Activated CD8-positive, alpha-beta T cell treated with anti-CD3 and anti-CD28 coated beads, Interleukin-2, amount 10 ng/mL, durations not matched to agents 7 days and 5 days (primary cell): Measurements from ENCODE around the gene TSPAN9. TPM values are rescaled to one million over a fixed set of nuclear protein-coding genes. Genes with fewer than 3 reads are reported as not detected.

Source experiments
- ATAC-seq: fragments of 150-1000 bp; cut with Tn5 transposase; one replicate; pipeline ENCODE4 v1.10.0; 2021; ENCODE audit warnings: moderate library complexity
- CTCF ChIA-PET: fragments of 350-600 bp; sonication (Branson Sonifier 250); formaldehyde crosslinking; loops from one replicate; lab custom pipeline; 2021; ENCODE audit warnings: antibody characterized with exemption; lab: Charles Lee
- POLR2A ChIA-PET: fragments of 350-600 bp; sonication (Branson Sonifier 250); formaldehyde crosslinking; loops from one replicate; lab custom pipeline; 2021; ENCODE audit warnings: antibody characterized with exemption; lab: Charles Lee
- DNase-seq: peaks from one replicate; pipeline ENCODE4 v3.0.0-alpha.2; 2020
- H3K27ac Mint-ChIP-seq: one replicate; pipeline ENCODE4 v1.8.0; 2021; ENCODE audit warnings: mild to moderate bottlenecking, mixed read lengths
- H3K27me3 Mint-ChIP-seq: one replicate; pipeline ENCODE4 v1.8.0; 2021; ENCODE audit warnings: low read depth, mixed read lengths
- H3K36me3 Mint-ChIP-seq: one replicate; pipeline ENCODE4 v1.8.0; 2021; ENCODE audit warnings: low read depth, mixed read lengths
- H3K4me1 Mint-ChIP-seq: one replicate; pipeline ENCODE4 v1.8.0; 2021; ENCODE audit warnings: low read depth, mixed read lengths
- H3K4me3 Mint-ChIP-seq: one replicate; pipeline ENCODE4 v1.8.0; 2021; ENCODE audit warnings: mild to moderate bottlenecking, mixed read lengths
- H3K9me3 Mint-ChIP-seq: one replicate; pipeline ENCODE4 v1.8.0; 2022; ENCODE audit warnings: mixed read lengths; ENCODE audit not compliant: insufficient read depth
- total RNA-seq, 2 experiments: library from RNA; stranded (reverse); gene quantifications; one replicate each; pipeline ENCODE4 v1.2.3, GENCODE V29; 2021

The TSPAN9 gene
- total RNA-seq, 2 experiments from 2014 or later: not detected

- no peaks in the 10 kb centered on the region for H3K9me3 Mint-ChIP-seq
- no peaks in the 10 kb centered on the region for H3K4me1 Mint-ChIP-seq
- DNase-seq: no peak
- no peak overlapping the region for H3K27ac Mint-ChIP-seq
- no peak for ATAC-seq
- ChIA-PET POLR2A (no interaction called here), CTCF (no interaction called here)
- no peaks in the 10 kb centered on the region for H3K36me3 Mint-ChIP-seq
- H3K27me3 Mint-ChIP-seq: peaks cover 17% of the 10 kb centered on the region
- H3K4me3 Mint-ChIP-seq: no peak overlapping the region
Measured at GRCh38 chr12:3046441-3047200, 30.6 kb upstream of the TSPAN9 start.

- Mint-ChIP-seq H3K4me1 (no peaks in the 10 kb centered on the region), H3K4me3 (no peak overlapping the region), H3K36me3 (no peaks in the 10 kb centered on the region), H3K27ac (no peak overlapping the region), H3K9me3 (no peaks in the 10 kb centered on the region), H3K27me3 (peaks cover 17% of the 10 kb centered on the region)
- ATAC-seq: no peak
- POLR2A ChIA-PET: no interaction called here
- DNase-seq: no peak
- CTCF ChIA-PET: no interaction called here
Measured at GRCh38 chr12:3047961-3048360, 29.2 kb upstream of the TSPAN9 start.

DNA sequence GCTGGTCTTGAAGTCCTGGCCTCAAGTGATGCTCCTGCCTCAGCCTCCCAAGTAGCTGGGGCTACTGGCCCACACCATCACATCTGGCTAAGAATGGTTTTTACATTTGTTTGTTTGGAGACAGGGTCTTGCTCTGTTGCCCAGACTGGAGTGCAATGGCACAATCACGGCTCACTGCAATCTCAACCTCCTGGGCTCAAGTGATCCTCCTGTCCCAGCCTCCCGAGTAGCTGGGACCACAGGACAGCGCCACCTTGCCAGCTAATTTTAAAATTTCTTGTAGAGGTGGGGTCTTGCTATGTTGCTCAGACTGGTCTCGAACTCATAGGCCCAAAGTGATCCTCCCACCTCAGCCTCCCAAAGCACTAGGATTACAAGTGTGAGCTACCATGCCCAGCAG is 28.6 kb upstream of the TSPAN9 start:
- H3K4me1 Mint-ChIP-seq: no peaks in the 10 kb centered on the region
- H3K4me3 Mint-ChIP-seq: no peak overlapping the region
- no peaks in the 10 kb centered on the region for H3K36me3 Mint-ChIP-seq
- H3K27ac Mint-ChIP-seq: no peak overlapping the region
- POLR2A ChIA-PET: no interaction called here
- peaks cover 13% of the 10 kb centered on the region for H3K27me3 Mint-ChIP-seq
- ATAC-seq (no peak), DNase-seq (no peak)
- CTCF ChIA-PET: no interaction called here
- H3K9me3 Mint-ChIP-seq: no peaks in the 10 kb centered on the region

- Mint-ChIP-seq H3K4me3 (no peak overlapping the region), H3K9me3 (no peaks in the 10 kb centered on the region), H3K4me1 (no peaks in the 10 kb centered on the region), H3K36me3 (no peaks in the 10 kb centered on the region), H3K27ac (no peak overlapping the region), H3K27me3 (peaks cover 9% of the 10 kb centered on the region)
- POLR2A ChIA-PET: no interaction called here
- ATAC-seq (no peak), DNase-seq (no peak)
- CTCF ChIA-PET: no interaction called here
Measured at GRCh38 chr12:3049176-3049575, 28.0 kb upstream of the TSPAN9 start.

GRCh38 chr12:3049611-3050249 is 27.4 kb upstream of the TSPAN9 start:
- CTCF ChIA-PET: no interaction called here
- no peak overlapping the region for H3K4me3 Mint-ChIP-seq

GRCh38 chr12:3054374-3054773 is 22.8 kb upstream of the TSPAN9 start:
- no peak overlapping the region for H3K27ac Mint-ChIP-seq
- no peaks in the 10 kb centered on the region for H3K4me1 Mint-ChIP-seq
- H3K4me3 Mint-ChIP-seq: no peak overlapping the region
- DNase-seq (no peak), ATAC-seq (no peak)
- peaks cover 9% of the 10 kb centered on the region for H3K27me3 Mint-ChIP-seq
- no peaks in the 10 kb centered on the region for H3K36me3 Mint-ChIP-seq
- ChIA-PET POLR2A (no interaction called here), CTCF (interaction anchor here (1.0 kb wide), 1 partner anchor 19 kb away, joined by 4 read pairs; no protein-coding TSS in a partner anchor)
- H3K9me3 Mint-ChIP-seq: no peaks in the 10 kb centered on the region

More at GRCh38 chr12:3049611-3050249, 27.4 kb upstream of the TSPAN9 start:
- no peak for ATAC-seq
- no peaks in the 10 kb centered on the region for H3K4me1 Mint-ChIP-seq
- no peaks in the 10 kb centered on the region for H3K9me3 Mint-ChIP-seq
- DNase-seq: no peak
- no peak overlapping the region for H3K27ac Mint-ChIP-seq
- POLR2A ChIA-PET: no interaction called here
- H3K36me3 Mint-ChIP-seq: no peaks in the 10 kb centered on the region
- peaks cover 9% of the 10 kb centered on the region for H3K27me3 Mint-ChIP-seq

GRCh38 chr12:3055026-3055703 is 22.0 kb upstream of the TSPAN9 start:
- peaks cover 3% of the 10 kb centered on the region for H3K27me3 Mint-ChIP-seq
- H3K4me3 Mint-ChIP-seq: no peak overlapping the region

DNA sequence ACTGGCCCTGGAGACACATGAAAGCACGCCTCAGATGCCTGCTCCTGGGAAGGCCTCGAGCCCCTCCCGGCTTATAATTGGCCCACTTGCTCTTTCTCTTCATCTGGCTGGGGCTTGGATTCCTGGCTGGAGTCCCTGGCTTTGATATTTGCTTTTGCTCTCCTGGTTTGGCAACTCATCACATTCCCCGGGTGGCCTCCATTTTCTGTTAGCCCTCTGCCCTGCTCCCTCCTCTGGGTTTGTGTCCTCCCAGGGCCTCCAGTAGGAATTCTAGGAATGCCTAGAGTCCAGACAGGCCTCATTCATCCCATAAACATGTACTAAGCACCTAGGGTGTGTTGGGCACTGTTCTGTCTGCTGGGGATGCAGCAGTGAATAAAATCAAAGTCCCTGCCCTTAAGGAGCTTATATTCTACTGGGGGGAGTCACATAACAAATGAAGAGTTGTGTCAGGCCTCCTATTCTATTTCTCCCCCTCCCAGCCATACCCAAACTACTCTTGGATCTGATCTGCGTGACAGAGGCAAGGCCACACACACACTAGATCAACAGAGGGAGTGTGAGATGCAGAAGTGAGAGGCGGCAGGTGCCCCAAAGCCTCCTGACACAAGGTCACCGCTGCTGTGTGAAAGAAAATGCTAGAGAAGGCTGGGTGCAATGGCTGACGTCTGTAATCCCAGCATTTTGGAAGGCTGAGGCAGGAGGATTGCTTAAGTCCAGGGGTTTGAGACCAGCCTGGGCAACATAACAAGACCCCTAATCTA is 21.3 kb upstream of the TSPAN9 start:
- Mint-ChIP-seq H3K4me3 (no peak overlapping the region), H3K9me3 (no peaks in the 10 kb centered on the region), H3K27me3 (peaks cover 3% of the 10 kb centered on the region), H3K36me3 (no peaks in the 10 kb centered on the region), H3K27ac (no peak overlapping the region), H3K4me1 (no peaks in the 10 kb centered on the region)
- POLR2A ChIA-PET: no interaction called here
- no peak for DNase-seq
- CTCF ChIA-PET: interaction anchor here (1.4 kb wide), 1 partner anchor 17 kb away, joined by 7 read pairs; no protein-coding TSS in a partner anchor
- ATAC-seq: no peak

More at GRCh38 chr12:3055026-3055703, 22.0 kb upstream of the TSPAN9 start:
- Mint-ChIP-seq H3K36me3 (no peaks in the 10 kb centered on the region), H3K4me1 (no peaks in the 10 kb centered on the region), H3K27ac (no peak overlapping the region), H3K9me3 (no peaks in the 10 kb centered on the region)
- CTCF ChIA-PET: interaction anchor here (1.0 kb wide), 1 partner anchor 18 kb away, joined by 4 read pairs; no protein-coding TSS in a partner anchor
- DNase-seq: no peak
- POLR2A ChIA-PET: no interaction called here
- no peak for ATAC-seq

DNA sequence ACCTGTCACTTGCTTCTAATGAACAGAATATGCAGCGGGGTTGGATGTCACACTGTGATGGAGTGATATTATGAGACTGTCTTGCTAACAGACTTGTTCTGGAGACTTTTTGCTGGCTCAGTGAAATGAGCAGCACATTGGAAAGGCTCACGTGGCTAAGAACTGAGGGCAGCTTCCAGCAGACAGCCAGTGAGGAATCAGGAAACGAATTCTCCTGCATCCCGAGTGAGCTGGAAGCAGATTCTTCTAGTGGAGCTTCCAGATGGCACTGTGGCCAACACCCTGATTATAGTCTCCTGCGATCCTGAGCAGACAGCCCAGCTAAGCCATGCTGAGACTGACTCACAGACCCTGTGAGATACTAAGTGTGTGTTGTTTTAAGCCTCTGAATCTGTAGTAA is 16.1 kb upstream of the TSPAN9 start:
- Mint-ChIP-seq H3K27ac (no peak overlapping the region), H3K36me3 (no peaks in the 10 kb centered on the region), H3K27me3 (peaks cover 21% of the 10 kb centered on the region), H3K4me1 (peaks cover 6% of the 10 kb centered on the region), H3K9me3 (no peaks in the 10 kb centered on the region), H3K4me3 (no peak overlapping the region)
- ATAC-seq (no peak), DNase-seq (no peak)
- POLR2A ChIA-PET: no interaction called here
- CTCF ChIA-PET: interaction anchor here (2.8 kb wide), 1 partner anchor 12 kb away, joined by 8 read pairs; no protein-coding TSS in a partner anchor

- POLR2A ChIA-PET: no interaction called here
- peaks cover 20% of the 10 kb centered on the region for H3K27me3 Mint-ChIP-seq
- peaks cover 6% of the 10 kb centered on the region for H3K4me1 Mint-ChIP-seq
- no peak overlapping the region for H3K4me3 Mint-ChIP-seq
- no peak overlapping the region for H3K27ac Mint-ChIP-seq
- H3K9me3 Mint-ChIP-seq: no peaks in the 10 kb centered on the region
- no peak for ATAC-seq
- CTCF ChIA-PET: interaction anchor here (2.8 kb wide), 1 partner anchor 12 kb away, joined by 8 read pairs; no protein-coding TSS in a partner anchor
- H3K36me3 Mint-ChIP-seq: no peaks in the 10 kb centered on the region
- no peak for DNase-seq
Measured at GRCh38 chr12:3061501-3062215, 15.5 kb upstream of the TSPAN9 start.

- Mint-ChIP-seq H3K9me3 (no peaks in the 10 kb centered on the region), H3K27ac (no peak overlapping the region), H3K27me3 (peaks cover 28% of the 10 kb centered on the region), H3K4me3 (no peak overlapping the region), H3K36me3 (no peaks in the 10 kb centered on the region), H3K4me1 (peaks cover 6% of the 10 kb centered on the region)
- ATAC-seq (no peak), DNase-seq (no peak)
- POLR2A ChIA-PET: no interaction called here
- CTCF ChIA-PET: interaction anchor here (2.5 kb wide), 1 partner anchor 9 kb away, joined by 12 read pairs; no protein-coding TSS in a partner anchor
Measured at GRCh38 chr12:3065300-3065699, 11.9 kb upstream of the TSPAN9 start.
